ENCODE results near the gene CEACAM21.
"Not testable (repeated sequence)": the region's sequence is repeated elsewhere in the genome, so short reads cannot be mapped to it uniquely, and the experiment has no call there.

Gene CEACAM21

GRCh38 chr19:41577144-41577830 lies 1.3 kb downstream of the CEACAM21 start:
- TF ChIP-seq CTCF (conservative IDR thresholded peaks at IDR 0.05) (no peak), ZFX (IDR thresholded peaks at IDR 0.05) (no peak)
- H3K27ac ChIP-seq: no peak overlapping the region

GRCh38 chr19:41577833-41578232 lies 1.9 kb downstream of the CEACAM21 start:
- no peak overlapping the region for H3K27ac ChIP-seq
- no peak for TF ChIP-seq ZFX (IDR thresholded peaks at IDR 0.05)
- no peak for TF ChIP-seq CTCF (conservative IDR thresholded peaks at IDR 0.05)

GRCh38 chr19:41578886-41579285 lies 2.9 kb downstream of the CEACAM21 start:
- TF ChIP-seq ZFX (IDR thresholded peaks at IDR 0.05): no peak
- TF ChIP-seq CTCF (conservative IDR thresholded peaks at IDR 0.05): no peak
- no peak overlapping the region for H3K27ac ChIP-seq

- H3K27ac ChIP-seq: not testable (repeated sequence)
These were observed 5.1 kb downstream of the CEACAM21 start for GRCh38 chr19:41581068-41581467.

GRCh38 chr19:41582577-41583182 lies 6.7 kb downstream of the CEACAM21 start:
- not testable (repeated sequence) for H3K27ac ChIP-seq

GRCh38 chr19:41584260-41584810 lies 8.4 kb downstream of the CEACAM21 start:
- no peak overlapping the region for H3K27ac ChIP-seq
- TF ChIP-seq ZFX (IDR thresholded peaks at IDR 0.05): no peak
- TF ChIP-seq CTCF (conservative IDR thresholded peaks at IDR 0.05): no peak

GRCh38 chr19:41584931-41585330 lies 9.0 kb downstream of the CEACAM21 start:
- TF ChIP-seq ZFX (IDR thresholded peaks at IDR 0.05): no peak
- TF ChIP-seq CTCF (conservative IDR thresholded peaks at IDR 0.05): no peak
- no peak overlapping the region for H3K27ac ChIP-seq

- TF ChIP-seq ZFX (IDR thresholded peaks at IDR 0.05) (no peak), CTCF (conservative IDR thresholded peaks at IDR 0.05) (no peak)
- H3K27ac ChIP-seq: no peak overlapping the region
These were observed 10.1 kb downstream of the CEACAM21 start for GRCh38 chr19:41586064-41586463.
